Measurements from ENCODE around the gene PLCD1. TPM values are rescaled to one million over a fixed set of nuclear protein-coding genes. Genes with fewer than 3 reads are reported as not detected.

PLCD1 gene
- total and polyA plus RNA-seq, 2 donors (not counting 1 experiment from before 2014, with no cell fraction given): 8.2 to 47.2 TPM

- H3K4me2 ChIP-seq (ENCODE audit: extremely low read depth, insufficient read depth, low read length): no peak overlapping the region
- no peaks in the 10 kb centered on the region for H4K20me1 ChIP-seq (ENCODE audit: control insufficient read depth, extremely low read depth, insufficient read depth, low read length)
- no peak overlapping the region for H3K27ac ChIP-seq (ENCODE audit: insufficient read depth, low read length)
- H3K79me2 ChIP-seq (ENCODE audit: control insufficient read depth, insufficient read depth, low read length): no peaks in the 10 kb centered on the region
- H3K9me3 ChIP-seq (ENCODE audit: control insufficient read depth, insufficient read depth, low read depth, low read length): no peaks in the 10 kb centered on the region
- H2AFZ ChIP-seq (ENCODE audit: low read length): no peak overlapping the region
- H3K4me3 ChIP-seq (replicated peaks in 1 of 4; ENCODE audit: control extremely low read depth in 1 of 4, insufficient read depth in 1 of 4, low read depth in 3 of 4, low read length in 4 of 4): no peak overlapping the region
- H3K36me3 ChIP-seq (ENCODE audit: control insufficient read depth, insufficient read depth, low read length): peaks cover 5% of the 10 kb centered on the region
- peak in 1 of 2 donors; percentile 29 for DNase-seq (ENCODE audit: low read depth in 2 of 2)
- TF ChIP-seq EZH2 (IDR thresholded peaks at IDR 0.05; ENCODE audit: low read length, missing control alignments): no peak
- TF ChIP-seq, protein P1, sequence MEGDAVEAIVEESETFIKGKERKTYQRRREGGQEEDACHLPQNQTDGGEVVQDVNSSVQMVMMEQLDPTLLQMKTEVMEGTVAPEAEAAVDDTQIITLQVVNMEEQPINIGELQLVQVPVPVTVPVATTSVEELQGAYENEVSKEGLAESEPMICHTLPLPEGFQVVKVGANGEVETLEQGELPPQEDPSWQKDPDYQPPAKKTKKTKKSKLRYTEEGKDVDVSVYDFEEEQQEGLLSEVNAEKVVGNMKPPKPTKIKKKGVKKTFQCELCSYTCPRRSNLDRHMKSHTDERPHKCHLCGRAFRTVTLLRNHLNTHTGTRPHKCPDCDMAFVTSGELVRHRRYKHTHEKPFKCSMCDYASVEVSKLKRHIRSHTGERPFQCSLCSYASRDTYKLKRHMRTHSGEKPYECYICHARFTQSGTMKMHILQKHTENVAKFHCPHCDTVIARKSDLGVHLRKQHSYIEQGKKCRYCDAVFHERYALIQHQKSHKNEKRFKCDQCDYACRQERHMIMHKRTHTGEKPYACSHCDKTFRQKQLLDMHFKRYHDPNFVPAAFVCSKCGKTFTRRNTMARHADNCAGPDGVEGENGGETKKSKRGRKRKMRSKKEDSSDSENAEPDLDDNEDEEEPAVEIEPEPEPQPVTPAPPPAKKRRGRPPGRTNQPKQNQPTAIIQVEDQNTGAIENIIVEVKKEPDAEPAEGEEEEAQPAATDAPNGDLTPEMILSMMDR (conservative IDR thresholded peaks at IDR 0.05 in 1 of 2, IDR thresholded peaks at IDR 0.05 in 1 of 2; ENCODE audit: low read depth in 1 of 2, low read length in 2 of 2): no peak
- H3K4me1 ChIP-seq (ENCODE audit: control insufficient read depth, extremely low read depth, insufficient read depth, low read length): no peaks in the 10 kb centered on the region
- H3K9ac ChIP-seq (ENCODE audit: insufficient read depth, low read length): no peak overlapping the region
- no peaks in the 10 kb centered on the region for H3K27me3 ChIP-seq (ENCODE audit: control insufficient read depth, insufficient read depth, low read length)
These were observed 24.1 kb downstream of the PLCD1 start for GRCh38 chr3:38005076-38006020.

DNA sequence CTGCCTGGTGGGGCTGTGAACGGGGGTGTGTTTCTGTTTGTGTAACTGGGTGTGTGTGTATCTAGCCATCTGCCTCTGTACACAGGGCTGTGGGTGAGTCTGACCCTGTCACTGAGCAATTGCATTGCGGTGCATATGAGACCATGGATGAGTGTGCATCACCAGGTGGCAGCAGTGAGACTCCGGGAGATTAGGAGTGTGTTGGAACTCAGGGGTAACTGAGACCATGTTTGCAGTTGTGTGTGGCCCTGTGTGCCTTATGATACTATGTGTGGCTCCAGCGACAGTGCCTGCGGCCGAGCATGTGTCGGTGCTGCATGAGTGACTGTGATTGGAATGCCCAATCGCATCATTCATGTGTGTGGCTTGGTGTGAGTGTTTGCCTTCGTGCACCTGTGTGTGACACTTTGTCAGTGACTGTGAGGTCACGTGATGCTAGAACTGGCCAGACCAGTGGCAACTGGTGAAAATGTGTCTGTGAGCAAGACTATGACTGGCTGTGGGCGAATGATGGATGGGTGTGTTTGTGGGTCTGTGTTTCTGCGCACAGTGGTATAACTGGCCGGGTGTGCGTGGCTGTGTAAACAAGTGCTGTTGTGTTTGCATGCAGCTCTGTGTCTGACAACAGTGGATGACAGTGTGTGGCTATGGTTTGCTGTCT, 24.9 kb downstream of the PLCD1 start:
- H2AFZ ChIP-seq (ENCODE audit: low read length): no peak overlapping the region
- H3K27ac ChIP-seq (ENCODE audit: insufficient read depth, low read length): no peak overlapping the region
- H3K4me3 ChIP-seq (replicated peaks in 1 of 4; ENCODE audit: control extremely low read depth in 1 of 4, insufficient read depth in 1 of 4, low read depth in 3 of 4, low read length in 4 of 4): no peak overlapping the region
- H3K79me2 ChIP-seq (ENCODE audit: control insufficient read depth, insufficient read depth, low read length): no peaks in the 10 kb centered on the region
- no peak overlapping the region for H3K9ac ChIP-seq (ENCODE audit: insufficient read depth, low read length)
- H3K9me3 ChIP-seq (ENCODE audit: control insufficient read depth, insufficient read depth, low read depth, low read length): no peaks in the 10 kb centered on the region
- DNase-seq (ENCODE audit: low read depth in 2 of 2): peak; percentile 51 to 62
- no peaks in the 10 kb centered on the region for H3K4me1 ChIP-seq (ENCODE audit: control insufficient read depth, extremely low read depth, insufficient read depth, low read length)
- H3K36me3 ChIP-seq (ENCODE audit: control insufficient read depth, insufficient read depth, low read length): peaks cover 6% of the 10 kb centered on the region
- no peaks in the 10 kb centered on the region for H4K20me1 ChIP-seq (ENCODE audit: control insufficient read depth, extremely low read depth, insufficient read depth, low read length)
- H3K4me2 ChIP-seq (ENCODE audit: extremely low read depth, insufficient read depth, low read length): no peak overlapping the region
- H3K27me3 ChIP-seq (ENCODE audit: control insufficient read depth, insufficient read depth, low read length): no peaks in the 10 kb centered on the region
- TF ChIP-seq, protein P1 (conservative IDR thresholded peaks at IDR 0.05 in 1 of 2, IDR thresholded peaks at IDR 0.05 in 1 of 2; ENCODE audit: low read depth in 1 of 2, low read length in 2 of 2): peak; percentile 57 to 76
- TF ChIP-seq EZH2 (IDR thresholded peaks at IDR 0.05; ENCODE audit: low read length, missing control alignments): no peak

DNA sequence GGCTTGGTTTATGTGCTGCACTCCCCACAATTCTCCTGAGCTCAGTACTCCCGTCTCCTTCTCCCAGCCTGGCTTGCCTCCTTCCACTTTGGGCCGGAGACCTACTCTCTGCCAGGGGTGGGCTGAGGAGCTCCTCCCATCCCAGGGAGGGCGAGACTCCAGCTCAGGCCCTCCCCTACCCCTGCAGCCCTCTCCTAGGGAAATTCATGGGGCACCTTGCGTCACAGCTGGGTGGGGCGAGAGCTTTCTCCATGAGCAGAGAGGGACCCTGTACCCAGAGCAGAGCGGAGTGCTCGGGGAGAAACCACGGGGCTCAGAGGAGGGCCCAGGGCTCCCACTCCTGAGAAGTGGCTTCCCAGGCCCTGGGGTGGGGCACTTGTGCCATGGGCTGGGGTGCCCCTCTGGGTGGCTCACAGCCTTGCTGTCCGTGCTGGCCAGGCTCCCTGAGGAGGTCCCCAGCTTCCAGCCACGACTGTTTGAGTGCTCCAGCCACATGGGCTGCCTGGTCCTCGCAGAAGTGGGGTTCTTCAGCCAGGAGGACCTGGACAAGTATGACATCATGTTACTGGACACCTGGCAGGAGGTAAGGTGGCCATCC, 25.5 kb downstream of the PLCD1 start:
- no peak overlapping the region for H3K27ac ChIP-seq (ENCODE audit: insufficient read depth, low read length)
- no peaks in the 10 kb centered on the region for H3K27me3 ChIP-seq (ENCODE audit: control insufficient read depth, insufficient read depth, low read length)
- no peak overlapping the region for H3K9ac ChIP-seq (ENCODE audit: insufficient read depth, low read length)
- H3K4me2 ChIP-seq (ENCODE audit: extremely low read depth, insufficient read depth, low read length): no peak overlapping the region
- no peaks in the 10 kb centered on the region for H3K4me1 ChIP-seq (ENCODE audit: control insufficient read depth, extremely low read depth, insufficient read depth, low read length)
- H4K20me1 ChIP-seq (ENCODE audit: control insufficient read depth, extremely low read depth, insufficient read depth, low read length): no peaks in the 10 kb centered on the region
- H3K36me3 ChIP-seq (ENCODE audit: control insufficient read depth, insufficient read depth, low read length): peaks cover 8% of the 10 kb centered on the region
- DNase-seq (ENCODE audit: low read depth in 2 of 2): no peak
- TF ChIP-seq, protein P1 (conservative IDR thresholded peaks at IDR 0.05 in 1 of 2, IDR thresholded peaks at IDR 0.05 in 1 of 2; ENCODE audit: low read depth in 1 of 2, low read length in 2 of 2): no peak
- TF ChIP-seq EZH2 (IDR thresholded peaks at IDR 0.05; ENCODE audit: low read length, missing control alignments): no peak
- no peaks in the 10 kb centered on the region for H3K9me3 ChIP-seq (ENCODE audit: control insufficient read depth, insufficient read depth, low read depth, low read length)
- H3K4me3 ChIP-seq (replicated peaks in 1 of 4; ENCODE audit: control extremely low read depth in 1 of 4, insufficient read depth in 1 of 4, low read depth in 3 of 4, low read length in 4 of 4): no peak overlapping the region
- H2AFZ ChIP-seq (ENCODE audit: low read length): no peak overlapping the region
- no peaks in the 10 kb centered on the region for H3K79me2 ChIP-seq (ENCODE audit: control insufficient read depth, insufficient read depth, low read length)
